Suprapubic skin (tissue), 4 donors: Measurements from ENCODE around the gene ABHD2. TPM values are rescaled to one million over a fixed set of nuclear protein-coding genes. Genes with fewer than 3 reads are reported as not detected.

Source experiments
- DNase-seq, 2 donors: peaks; one replicate each; pipeline ENCODE4 v3.0.0-alpha.2; 2019; ENCODE audit warnings: low spot score in 2 of 2
- H3K27ac ChIP-seq: fragments of 200-600 bp; sonication (generic); one replicate; pipeline ENCODE4 v1.5.1; 2019
- H3K27me3 ChIP-seq: fragments of 200-600 bp; sonication (generic); one replicate; pipeline ENCODE4 v1.5.1; 2019
- H3K36me3 ChIP-seq: fragments of 200-600 bp; sonication (generic); one replicate; pipeline ENCODE4 v1.5.1; 2019
- H3K4me1 ChIP-seq: fragments of 200-600 bp; sonication (generic); one replicate; pipeline ENCODE4 v1.5.1; 2019
- H3K4me3 ChIP-seq: fragments of 200-600 bp; sonication (generic); one replicate; pipeline ENCODE4 v1.5.1; 2019; ENCODE audit warnings: mild to moderate bottlenecking
- H3K9me3 ChIP-seq: fragments of 200-600 bp; sonication (generic); one replicate; pipeline ENCODE4 v1.5.1; 2019
- EP300 ChIP-seq: sonication (generic); formaldehyde crosslinking; IDR thresholded peaks from one replicate; pipeline ENCODE4 v1.6.1; 2017; ENCODE audit warnings: antibody characterized with exemption
- POLR2A ChIP-seq, 2 donors: fragments of 450-650 bp; IDR thresholded peaks; one replicate each; pipeline ENCODE4 v1.6.1; 2017; ENCODE audit warnings: antibody characterized with exemption in 2 of 2, mild to moderate bottlenecking in 2 of 2, moderate library complexity in 2 of 2
- POLR2AphosphoS5 ChIP-seq, 3 donors: sonication (generic); formaldehyde crosslinking; IDR thresholded peaks; one replicate each; pipeline ENCODE4 v1.6.1; 2017; ENCODE audit warnings: antibody characterized with exemption in 3 of 3
- WGBS: methylation state at CpG from one replicate; pipeline ENCODE4 v1.1.5; 2018; 5-methylcytosine and 5-hydroxymethylcytosine counted together
- total RNA-seq, 4 donors: library from RNA; depleted of rRNA; stranded (reverse); fragments of >200 nt; gene quantifications; one replicate each; pipeline ENCODE4 v1.1.0, GENCODE V29; 2016
- TF ChIP-seq, protein P1 (sequence below), 2 donors: fragments of 200-600 bp in 1 of 2; fragments of 450-650 bp in 1 of 2; sonication (generic) in 1 of 2; IDR thresholded peaks; one replicate each; pipeline ENCODE4 v1.5.1; 2016 to 2019; ENCODE audit warnings: antibody characterized with exemption in 2 of 2, mild to moderate bottlenecking in 1 of 2, moderate library complexity in 1 of 2

ABHD2 gene
- total RNA-seq, 4 donors from 2014 or later: 38.0 to 78.0 (median 63.2) TPM

GRCh38 chr15:89088605-89089315 lies 504 bp downstream of the ABHD2 start:
- Histone ChIP-seq H3K9me3 (no peaks in the 10 kb centered on the region), H3K4me3 (peak overlapping the region; percentile 89), H3K36me3 (no peaks in the 10 kb centered on the region), H3K27me3 (no peaks in the 10 kb centered on the region), H3K27ac (peak overlapping the region; percentile 93), H3K4me1 (peaks cover 59% of the 10 kb centered on the region)
- under 1% methylated on average over 25 of the region's 44 CpGs for WGBS
- peak in 1 of 2 donors; percentile 81 for DNase-seq
- TF ChIP-seq POLR2AphosphoS5 (IDR thresholded peaks at IDR 0.05) (no peak), POLR2A (IDR thresholded peaks at IDR 0.05) (no peak), EP300 (no peak)
- TF ChIP-seq, protein P1, sequence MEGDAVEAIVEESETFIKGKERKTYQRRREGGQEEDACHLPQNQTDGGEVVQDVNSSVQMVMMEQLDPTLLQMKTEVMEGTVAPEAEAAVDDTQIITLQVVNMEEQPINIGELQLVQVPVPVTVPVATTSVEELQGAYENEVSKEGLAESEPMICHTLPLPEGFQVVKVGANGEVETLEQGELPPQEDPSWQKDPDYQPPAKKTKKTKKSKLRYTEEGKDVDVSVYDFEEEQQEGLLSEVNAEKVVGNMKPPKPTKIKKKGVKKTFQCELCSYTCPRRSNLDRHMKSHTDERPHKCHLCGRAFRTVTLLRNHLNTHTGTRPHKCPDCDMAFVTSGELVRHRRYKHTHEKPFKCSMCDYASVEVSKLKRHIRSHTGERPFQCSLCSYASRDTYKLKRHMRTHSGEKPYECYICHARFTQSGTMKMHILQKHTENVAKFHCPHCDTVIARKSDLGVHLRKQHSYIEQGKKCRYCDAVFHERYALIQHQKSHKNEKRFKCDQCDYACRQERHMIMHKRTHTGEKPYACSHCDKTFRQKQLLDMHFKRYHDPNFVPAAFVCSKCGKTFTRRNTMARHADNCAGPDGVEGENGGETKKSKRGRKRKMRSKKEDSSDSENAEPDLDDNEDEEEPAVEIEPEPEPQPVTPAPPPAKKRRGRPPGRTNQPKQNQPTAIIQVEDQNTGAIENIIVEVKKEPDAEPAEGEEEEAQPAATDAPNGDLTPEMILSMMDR (IDR thresholded peaks at IDR 0.05): no peak

GRCh38 chr15:89089316-89090230 lies 1.3 kb downstream of the ABHD2 start:
- TF ChIP-seq EP300 (no peak), POLR2A (IDR thresholded peaks at IDR 0.05) (no peak), POLR2AphosphoS5 (IDR thresholded peaks at IDR 0.05) (no peak)
- TF ChIP-seq, protein P1 (IDR thresholded peaks at IDR 0.05): no peak
- Histone ChIP-seq H3K9me3 (no peaks in the 10 kb centered on the region), H3K27ac (peak overlapping the region; percentile 93), H3K36me3 (peaks cover 5% of the 10 kb centered on the region), H3K4me1 (peaks cover 65% of the 10 kb centered on the region), H3K4me3 (peak overlapping the region; percentile 89), H3K27me3 (no peaks in the 10 kb centered on the region)
- 66% methylated on average over 5 of the region's 5 CpGs for WGBS
- no peak for DNase-seq

DNA sequence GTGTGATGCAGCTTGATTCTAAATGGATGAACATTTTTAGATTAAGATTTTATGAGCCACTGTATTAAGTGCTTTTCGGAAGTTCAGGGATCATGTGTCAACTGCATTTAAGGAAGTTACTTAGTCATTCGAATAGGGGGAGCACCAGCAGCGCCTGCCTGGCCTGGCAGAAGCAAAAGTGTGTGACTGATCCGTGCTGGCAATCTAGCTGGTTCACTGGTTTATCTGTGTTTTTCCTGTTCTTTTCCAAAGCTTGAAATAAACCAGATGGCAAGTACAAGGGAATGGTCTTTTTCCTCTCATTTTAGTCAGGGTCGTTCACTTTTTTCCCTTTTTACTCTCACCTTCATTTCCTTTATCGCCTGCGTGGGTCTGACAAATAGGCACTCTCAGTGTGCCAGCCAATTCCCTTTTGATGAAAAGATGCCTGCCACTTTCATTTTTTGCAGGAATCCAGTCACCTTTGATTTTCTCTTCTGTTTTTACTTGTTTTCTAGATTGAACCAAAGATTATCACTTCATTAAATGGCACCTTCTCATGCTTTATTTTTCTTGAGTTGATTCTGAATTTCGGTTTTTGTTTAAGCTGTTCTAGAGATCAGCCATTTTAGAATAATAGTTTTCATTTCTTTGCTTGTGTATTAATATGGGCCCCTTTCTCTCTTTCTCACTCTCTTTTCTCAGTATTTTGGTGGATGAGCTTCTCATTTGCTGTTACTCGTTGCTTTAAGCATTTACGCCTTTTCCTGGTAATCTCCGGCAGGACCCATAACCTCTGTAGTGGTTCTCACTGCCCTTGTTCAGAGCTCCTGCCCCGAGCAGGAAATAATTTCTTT lies 2.8 kb downstream of the ABHD2 start:
- WGBS: 27% methylated on average over 12 of the region's 12 CpGs
- peak in 1 of 3 donors; percentile 28 for TF ChIP-seq POLR2AphosphoS5 (IDR thresholded peaks at IDR 0.05)
- TF ChIP-seq POLR2A (IDR thresholded peaks at IDR 0.05): peak in 1 of 2 donors; percentile 22
- TF ChIP-seq, protein P1 (IDR thresholded peaks at IDR 0.05): no peak
- TF ChIP-seq EP300: no peak
- peak overlapping the region; percentile 89 for H3K4me3 ChIP-seq

GRCh38 chr15:89091627-89092220 lies 3.5 kb downstream of the ABHD2 start:
- DNase-seq: no peak
- Histone ChIP-seq H3K4me1 (peaks cover 83% of the 10 kb centered on the region), H3K27me3 (no peaks in the 10 kb centered on the region), H3K27ac (peak overlapping the region; percentile 93), H3K36me3 (peaks cover 6% of the 10 kb centered on the region), H3K9me3 (no peaks in the 10 kb centered on the region), H3K4me3 (peak overlapping the region; percentile 89)
- TF ChIP-seq EP300 (no peak), POLR2AphosphoS5 (IDR thresholded peaks at IDR 0.05) (no peak)
- WGBS: 73% methylated on average over 1 of the region's 1 CpG

More for the DNA sequence above, 2.8 kb downstream of the ABHD2 start:
- Histone ChIP-seq H3K27me3 (no peaks in the 10 kb centered on the region), H3K9me3 (no peaks in the 10 kb centered on the region), H3K4me1 (peaks cover 77% of the 10 kb centered on the region), H3K36me3 (peaks cover 6% of the 10 kb centered on the region), H3K27ac (peak overlapping the region; percentile 93)
- no peak for DNase-seq

GRCh38 chr15:89093509-89093908 lies 5.3 kb downstream of the ABHD2 start:
- H3K4me3 ChIP-seq: no peak overlapping the region
- H3K27ac ChIP-seq: peak overlapping the region; percentile 29
- 91% methylated on average over 7 of the region's 7 CpGs for WGBS

More at GRCh38 chr15:89093509-89093908, 5.3 kb downstream of the ABHD2 start:
- peaks cover 88% of the 10 kb centered on the region for H3K4me1 ChIP-seq
- TF ChIP-seq POLR2AphosphoS5 (IDR thresholded peaks at IDR 0.05): no peak
- no peak for DNase-seq
- H3K27me3 ChIP-seq: no peaks in the 10 kb centered on the region
- H3K9me3 ChIP-seq: no peaks in the 10 kb centered on the region
- H3K36me3 ChIP-seq: peaks cover 6% of the 10 kb centered on the region
